Common myeloid progenitor, CD34-positive (primary cell): ENCODE results near the gene RALGPS2.

ENCODE experiments used
- CTCF ChIA-PET: fragments of 350-600 bp; sonication (Branson Sonifier 250); formaldehyde crosslinking; loops from one replicate; lab custom pipeline; 2021; ENCODE audit warnings: antibody characterized with exemption; lab: Charles Lee
- POLR2A ChIA-PET: fragments of 350-600 bp; sonication (Branson Sonifier 250); formaldehyde crosslinking; loops from one replicate; lab custom pipeline; 2021; ENCODE audit warnings: antibody characterized with exemption; lab: Charles Lee
- DNase-seq, 3 donors: peaks; one replicate each; pipeline versions ENCODE4 v3.0.0 to v3.0.0-alpha.2; 2013
- H3K27ac ChIP-seq, 2 experiments: 1 replicate in 1 of 2; 2 replicates in 1 of 2; pipeline ENCODE4 v1.7.0; 2013; ENCODE audit warnings: inconsistent platforms in 2 of 2, low read length in 2 of 2, mild to moderate bottlenecking in 2 of 2, low read depth in 1 of 2, moderate library complexity in 1 of 2; ENCODE audit not compliant: severe bottlenecking in 2 of 2, insufficient read depth in 1 of 2, poor library complexity in 1 of 2
- H3K27me3 ChIP-seq, 5 experiments: replicated peaks in 2 of 5; 1 replicate in 3 of 5; 2 replicates in 2 of 5; pipeline versions ENCODE4 v1.6.1 to v1.7.0; 2013; ENCODE audit warnings: low read length in 4 of 5, mild to moderate bottlenecking in 2 of 5, moderate library complexity in 2 of 5, inconsistent platforms in 1 of 5; ENCODE audit not compliant: insufficient read depth in 5 of 5, control insufficient read depth in 4 of 5
- H3K36me3 ChIP-seq, 4 experiments: 1 replicate in 2 of 4; 2 replicates in 2 of 4; pipeline versions ENCODE4 v1.6.1 to v1.7.0; 2013; ENCODE audit warnings: low read length in 3 of 4, control low read depth in 1 of 4, mild to moderate bottlenecking in 1 of 4; ENCODE audit not compliant: control insufficient read depth in 4 of 4, insufficient read depth in 4 of 4
- H3K4me1 ChIP-seq, 4 experiments: 1 replicate in 3 of 4; 2 replicates in 1 of 4; pipeline versions ENCODE4 v1.6.1 to v1.7.1; 2013; ENCODE audit warnings: low read length in 3 of 4, mild to moderate bottlenecking in 3 of 4, control low read depth in 1 of 4, inconsistent platforms in 1 of 4, moderate library complexity in 1 of 4; ENCODE audit not compliant: control insufficient read depth in 4 of 4, insufficient read depth in 4 of 4; ENCODE audit errors: control extremely low read depth in 1 of 4
- H3K4me3 ChIP-seq, 7 experiments: 1 replicate in 4 of 7; 2 replicates in 3 of 7; pipeline versions ENCODE4 v1.5.1 to v1.7.0; 2013; ENCODE audit warnings: mild to moderate bottlenecking in 7 of 7, low read length in 6 of 7, moderate library complexity in 6 of 7, inconsistent platforms in 2 of 7, low read depth in 2 of 7, control low read depth in 1 of 7; ENCODE audit not compliant: insufficient read depth in 4 of 7, control insufficient read depth in 1 of 7; ENCODE audit errors: extremely low read depth in 1 of 7
- H3K9me3 ChIP-seq, 5 experiments: 1 replicate in 4 of 5; 2 replicates in 1 of 5; pipeline versions ENCODE4 v1.6.1 to v1.7.1; 2013; ENCODE audit warnings: low read length in 4 of 5, mild to moderate bottlenecking in 2 of 5, inconsistent platforms in 1 of 5, low read depth in 1 of 5, moderate library complexity in 1 of 5; ENCODE audit not compliant: control insufficient read depth in 4 of 5, insufficient read depth in 2 of 5; ENCODE audit errors: control extremely low read depth in 1 of 5
- WGBS: methylation state at CpG from one replicate; pipeline ENCODE4 v1.1.5; 2013; ENCODE audit not compliant: insufficient coverage; 5-methylcytosine and 5-hydroxymethylcytosine counted together

Gene RALGPS2

GRCh38 chr1:178718520-178718919 lies 6.5 kb upstream of the RALGPS2 start:
- H3K4me3 ChIP-seq = no peak overlapping the region
- no peaks in the 10 kb centered on the region for H3K27me3 ChIP-seq
- no peak for DNase-seq
- ChIA-PET CTCF (interaction anchor here (1.0 kb wide), 1 partner anchor 418 kb away, joined by 3 read pairs; no protein-coding TSS in a partner anchor), POLR2A (no interaction called here)
- H3K36me3 ChIP-seq = no peaks in the 10 kb centered on the region
- H3K9me3 ChIP-seq = no peaks in the 10 kb centered on the region
- peaks cover 0 to 2% (median 0%) of the 10 kb centered on the region in 4 experiments for H3K4me1 ChIP-seq
- no CpG with 5 or more reads among the region's 1 CpG for WGBS
- no peak overlapping the region for H3K27ac ChIP-seq

- Histone ChIP-seq H3K36me3 (no peaks in the 10 kb centered on the region), H3K9me3 (no peaks in the 10 kb centered on the region), H3K27ac (no peak overlapping the region), H3K27me3 (no peaks in the 10 kb centered on the region), H3K4me1 (peaks cover 3 to 21% (median 13%) of the 10 kb centered on the region in 4 experiments), H3K4me3 (no peak overlapping the region)
- ChIA-PET POLR2A (no interaction called here), CTCF (no interaction called here)
- peak in 1 of 3 donors; percentile 7 for DNase-seq
- no CpG with 5 or more reads among the region's 3 CpGs for WGBS
These were observed 1.5 kb upstream of the RALGPS2 start for GRCh38 chr1:178723546-178723945.

GRCh38 chr1:178724376-178724727 lies 692 bp upstream of the RALGPS2 start:
- Histone ChIP-seq H3K36me3 (no peaks in the 10 kb centered on the region), H3K4me1 (peaks cover 3 to 21% (median 12%) of the 10 kb centered on the region in 4 experiments), H3K27ac (peak overlapping the region; percentile 59 to 75), H3K4me3 (peak overlapping the region; percentile 88 to 99 (median 97)), H3K27me3 (no peaks in the 10 kb centered on the region), H3K9me3 (no peaks in the 10 kb centered on the region)
- ChIA-PET CTCF (interaction anchor here (0.6 kb wide), 1 partner anchor 645 kb away, joined by 3 read pairs; no protein-coding TSS in a partner anchor), POLR2A (interaction anchor here (0.5 to 0.6 kb wide), 2 partner anchors 25 to 264 kb away, joined by 3 to 4 read pairs; no protein-coding TSS in a partner anchor)
- 56% methylated on average over 3 of the region's 5 CpGs for WGBS
- no peak for DNase-seq

- under 1% methylated on average over 48 of the region's 75 CpGs for WGBS
- Histone ChIP-seq H3K27ac (peak overlapping the region; percentile 25 to 80), H3K9me3 (no peaks in the 10 kb centered on the region), H3K4me1 (peaks cover 3 to 21% (median 12%) of the 10 kb centered on the region in 4 experiments), H3K27me3 (no peaks in the 10 kb centered on the region), H3K36me3 (no peaks in the 10 kb centered on the region), H3K4me3 (peak overlapping the region; percentile 88 to 99 (median 97))
- DNase-seq = peak; percentile 53 to 76 (median 65)
- ChIA-PET POLR2A (no interaction called here), CTCF (interaction anchor here (1.0 to 1.6 kb wide), 7 partner anchors 10 to 185 kb away, joined by 3 to 5 read pairs (median 4); no protein-coding TSS in a partner anchor)
These were observed 532 bp downstream of the RALGPS2 start for GRCh38 chr1:178725466-178726086.

- CTCF ChIA-PET = interaction anchor here (1.0 to 1.6 kb wide), 7 partner anchors 9 to 185 kb away, joined by 3 to 7 read pairs (median 4); no protein-coding TSS in a partner anchor
- peak; percentile 82 to 96 (median 94) for DNase-seq
- H3K9me3 ChIP-seq = no peaks in the 10 kb centered on the region
- H3K27ac ChIP-seq = peak overlapping the region; percentile 25 to 80
- H3K36me3 ChIP-seq = peaks cover 0 to 2% (median 0%) of the 10 kb centered on the region in 4 experiments
- no peaks in the 10 kb centered on the region for H3K27me3 ChIP-seq
- peak overlapping the region; percentile 88 to 99 (median 97) for H3K4me3 ChIP-seq
- POLR2A ChIA-PET = no interaction called here
- WGBS = under 1% methylated on average over 14 of the region's 21 CpGs
- H3K4me1 ChIP-seq = peaks cover 3 to 21% (median 12%) of the 10 kb centered on the region in 4 experiments
These were observed 1.1 kb downstream of the RALGPS2 start for GRCh38 chr1:178726087-178726517.

- H3K27me3 ChIP-seq = no peaks in the 10 kb centered on the region
- peaks cover 3 to 21% (median 12%) of the 10 kb centered on the region in 4 experiments for H3K4me1 ChIP-seq
- peak overlapping the region in 1 of 2 experiments; percentile 80 for H3K27ac ChIP-seq
- peaks cover 0 to 2% (median 0%) of the 10 kb centered on the region in 4 experiments for H3K36me3 ChIP-seq
- WGBS = 8% methylated on average over 2 of the region's 5 CpGs
- no peak for DNase-seq
- H3K4me3 ChIP-seq = peak overlapping the region in 6 of 7 experiments; percentile 88 to 99 (median 94)
- ChIA-PET POLR2A (no interaction called here), CTCF (interaction anchor here (1.0 to 1.6 kb wide), 7 partner anchors 9 to 186 kb away, joined by 3 to 7 read pairs (median 4); no protein-coding TSS in a partner anchor)
- no peaks in the 10 kb centered on the region for H3K9me3 ChIP-seq
These were observed 1.5 kb downstream of the RALGPS2 start for GRCh38 chr1:178726545-178726944.
